ENCODE results near the gene PRIM1. TPM values are rescaled to one million over a fixed set of nuclear protein-coding genes. Genes with fewer than 3 reads are reported as not detected.
A peak's percentile ranks its signal among the peaks of the same experiment; 100 is the strongest.

The PRIM1 gene
- polyA plus RNA-seq, 1 experiment, result 5.1 TPM

DNA sequence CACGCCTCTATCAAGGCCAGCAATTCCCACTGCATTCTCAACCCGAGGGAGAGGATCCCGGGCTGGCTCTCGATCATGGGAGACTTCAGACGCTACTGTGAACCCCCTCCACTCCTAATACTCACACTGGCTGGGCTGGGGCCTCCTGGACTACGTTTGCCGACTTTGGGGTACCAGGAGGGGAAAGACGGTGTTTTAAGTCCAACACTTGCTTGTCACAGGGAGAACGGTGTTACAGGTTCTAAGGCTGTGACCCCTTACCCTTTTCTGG, 27.5 kb downstream of the PRIM1 start:
- H3K36me3 ChIP-seq (ENCODE audit: control insufficient read depth, insufficient read depth, low read length), result peaks cover 5% of the 10 kb centered on the region
- TF ChIP-seq, protein P1, sequence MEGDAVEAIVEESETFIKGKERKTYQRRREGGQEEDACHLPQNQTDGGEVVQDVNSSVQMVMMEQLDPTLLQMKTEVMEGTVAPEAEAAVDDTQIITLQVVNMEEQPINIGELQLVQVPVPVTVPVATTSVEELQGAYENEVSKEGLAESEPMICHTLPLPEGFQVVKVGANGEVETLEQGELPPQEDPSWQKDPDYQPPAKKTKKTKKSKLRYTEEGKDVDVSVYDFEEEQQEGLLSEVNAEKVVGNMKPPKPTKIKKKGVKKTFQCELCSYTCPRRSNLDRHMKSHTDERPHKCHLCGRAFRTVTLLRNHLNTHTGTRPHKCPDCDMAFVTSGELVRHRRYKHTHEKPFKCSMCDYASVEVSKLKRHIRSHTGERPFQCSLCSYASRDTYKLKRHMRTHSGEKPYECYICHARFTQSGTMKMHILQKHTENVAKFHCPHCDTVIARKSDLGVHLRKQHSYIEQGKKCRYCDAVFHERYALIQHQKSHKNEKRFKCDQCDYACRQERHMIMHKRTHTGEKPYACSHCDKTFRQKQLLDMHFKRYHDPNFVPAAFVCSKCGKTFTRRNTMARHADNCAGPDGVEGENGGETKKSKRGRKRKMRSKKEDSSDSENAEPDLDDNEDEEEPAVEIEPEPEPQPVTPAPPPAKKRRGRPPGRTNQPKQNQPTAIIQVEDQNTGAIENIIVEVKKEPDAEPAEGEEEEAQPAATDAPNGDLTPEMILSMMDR (IDR thresholded peaks at IDR 0.05; ENCODE audit: insufficient read depth, low read depth, low read length), result no peak
- H3K4me3 ChIP-seq (ENCODE audit: low read depth, low read length), result peak overlapping the region; percentile 99
- ChIA-PET POLR2A (no interaction called here), CTCF (no interaction called here)
- H3K27me3 ChIP-seq (ENCODE audit: control insufficient read depth, insufficient read depth, low read length), result no peaks in the 10 kb centered on the region
- no peak for DNase-seq (ENCODE audit: low read depth)

DNA sequence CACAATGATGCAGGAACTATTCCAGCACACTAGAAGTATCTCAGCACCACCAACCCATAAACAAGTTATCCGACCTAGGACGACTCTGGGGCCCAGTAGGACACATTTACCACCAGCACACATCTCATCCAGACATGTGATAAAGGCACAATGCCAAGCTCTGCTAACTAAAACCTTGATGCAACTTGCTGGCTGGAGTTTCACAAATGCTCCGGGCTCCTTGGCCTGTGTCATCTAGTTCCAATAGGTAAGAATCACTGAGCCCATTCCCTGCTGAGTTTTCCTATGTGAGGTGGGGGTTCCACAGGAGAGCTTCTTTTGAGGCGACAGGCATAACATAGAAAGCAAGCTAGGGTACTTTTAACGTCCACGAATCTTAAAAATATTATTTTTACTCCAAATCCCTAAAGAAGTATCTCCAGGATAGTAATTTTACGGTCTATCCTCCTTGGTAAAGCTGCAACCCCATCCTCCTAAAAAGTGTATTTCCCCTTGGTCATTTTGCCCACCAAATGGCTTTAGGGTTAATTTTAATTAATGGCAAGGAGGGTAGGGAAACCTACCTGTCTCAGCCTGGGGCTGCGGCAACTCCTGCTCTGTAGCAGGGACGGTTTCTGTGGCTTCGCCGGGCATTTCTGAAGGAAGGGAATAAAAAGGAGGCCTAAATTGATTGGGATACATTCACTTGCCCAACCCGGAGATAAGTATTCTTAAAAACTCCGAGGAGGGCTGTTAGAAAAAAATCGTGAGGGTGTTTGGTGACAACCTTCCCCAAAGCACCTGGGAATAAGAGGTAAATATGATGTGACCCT, 28.0 kb downstream of the PRIM1 start:
- H3K36me3 ChIP-seq (ENCODE audit: control insufficient read depth, insufficient read depth, low read length), result peaks cover 5% of the 10 kb centered on the region
- H3K27me3 ChIP-seq (ENCODE audit: control insufficient read depth, insufficient read depth, low read length), result no peaks in the 10 kb centered on the region
- POLR2A ChIA-PET, result no interaction called here
- peak; percentile 31 for DNase-seq (ENCODE audit: low read depth)
- TF ChIP-seq, protein P1 (IDR thresholded peaks at IDR 0.05; ENCODE audit: insufficient read depth, low read depth, low read length), result no peak
- H3K4me3 ChIP-seq (ENCODE audit: low read depth, low read length), result peak overlapping the region; percentile 99
- CTCF ChIA-PET, result interaction anchor here (2.2 kb wide), 1 partner anchor 87 kb away, joined by 4 read pairs; no protein-coding TSS in a partner anchor

DNA sequence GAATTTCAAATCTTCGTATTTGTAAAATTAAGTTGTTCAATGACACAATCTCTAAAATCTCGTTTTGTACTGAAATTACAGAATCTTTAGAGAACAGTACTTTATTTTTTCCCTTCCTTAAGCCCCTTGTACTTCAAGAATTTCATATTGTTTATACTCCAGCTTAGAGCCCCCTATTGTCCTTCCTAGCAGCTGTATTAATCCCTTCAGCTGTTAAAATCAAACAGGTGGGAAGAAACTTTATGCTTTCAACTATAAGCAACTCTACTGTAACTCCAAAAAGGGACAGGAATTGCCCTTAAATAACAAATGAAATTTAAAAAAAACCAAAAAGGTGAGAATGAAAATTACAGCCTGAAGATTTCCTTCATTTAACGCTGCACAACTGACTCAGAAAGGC, 28.8 kb downstream of the PRIM1 start:
- TF ChIP-seq, protein P1 (IDR thresholded peaks at IDR 0.05; ENCODE audit: insufficient read depth, low read depth, low read length), result no peak
- Histone ChIP-seq H3K36me3 (ENCODE audit: control insufficient read depth, insufficient read depth, low read length) (peaks cover 5% of the 10 kb centered on the region), H3K4me3 (ENCODE audit: low read depth, low read length) (peak overlapping the region; percentile 99), H3K27me3 (ENCODE audit: control insufficient read depth, insufficient read depth, low read length) (no peaks in the 10 kb centered on the region)
- ChIA-PET CTCF (interaction anchor here (2.2 kb wide), 1 partner anchor 87 kb away, joined by 4 read pairs; no protein-coding TSS in a partner anchor), POLR2A (no interaction called here)
- DNase-seq (ENCODE audit: low read depth), result no peak

DNA sequence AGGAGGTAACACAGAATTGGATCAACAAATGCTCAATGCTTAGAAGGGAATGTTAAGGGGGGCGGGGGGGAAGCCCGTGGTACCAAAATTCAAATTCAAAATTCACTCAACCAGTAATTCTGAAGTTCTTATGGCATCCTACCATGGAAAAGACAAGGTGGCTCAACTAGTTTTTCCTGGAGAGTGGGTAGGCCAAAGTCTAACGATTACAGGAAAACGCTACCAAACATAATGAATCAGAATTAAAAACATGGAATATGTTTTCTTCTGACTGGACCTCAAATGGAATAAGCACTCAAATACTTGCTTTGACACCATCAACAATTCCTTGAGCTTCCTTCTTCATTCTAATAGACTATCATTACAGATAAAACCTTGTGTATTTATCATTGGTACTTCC, 29.3 kb downstream of the PRIM1 start:
- CTCF ChIA-PET, result interaction anchor here (0.5 to 2.2 kb wide), 2 partner anchors 40 to 86 kb away, joined by 3 to 4 read pairs; no protein-coding TSS in a partner anchor
- POLR2A ChIA-PET, result no interaction called here
- no peak for DNase-seq (ENCODE audit: low read depth)
- TF ChIP-seq, protein P1 (IDR thresholded peaks at IDR 0.05; ENCODE audit: insufficient read depth, low read depth, low read length), result no peak
- H3K4me3 ChIP-seq (ENCODE audit: low read depth, low read length), result no peak overlapping the region
- H3K36me3 ChIP-seq (ENCODE audit: control insufficient read depth, insufficient read depth, low read length), result peaks cover 7% of the 10 kb centered on the region
- no peaks in the 10 kb centered on the region for H3K27me3 ChIP-seq (ENCODE audit: control insufficient read depth, insufficient read depth, low read length)

DNA sequence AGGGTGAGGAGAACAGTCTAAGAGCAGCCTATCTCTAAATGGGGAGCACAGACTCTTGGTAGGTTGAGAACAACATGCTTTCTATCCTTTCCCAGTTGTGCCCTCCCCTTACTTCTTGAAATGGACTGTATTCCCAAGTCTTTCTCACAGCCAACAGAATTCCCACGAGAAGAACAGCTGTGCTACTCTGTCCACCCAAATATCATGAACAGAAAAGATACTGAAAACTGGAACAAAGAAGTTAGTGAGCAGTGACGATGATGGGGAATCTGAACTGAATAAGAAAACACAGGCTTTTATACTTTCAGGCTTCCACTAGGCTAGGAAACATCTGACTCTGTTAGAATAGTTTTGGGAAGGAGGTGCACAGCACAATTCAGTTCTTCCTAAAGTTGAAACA, 30.4 kb downstream of the PRIM1 start:
- Histone ChIP-seq H3K27me3 (ENCODE audit: control insufficient read depth, insufficient read depth, low read length) (no peaks in the 10 kb centered on the region), H3K4me3 (ENCODE audit: low read depth, low read length) (no peak overlapping the region), H3K36me3 (ENCODE audit: control insufficient read depth, insufficient read depth, low read length) (peaks cover 10% of the 10 kb centered on the region)
- POLR2A ChIA-PET, result interaction anchor here (0.5 kb wide), 1 partner anchor 352 kb away, joined by 3 read pairs; no protein-coding TSS in a partner anchor
- TF ChIP-seq, protein P1 (IDR thresholded peaks at IDR 0.05; ENCODE audit: insufficient read depth, low read depth, low read length), result no peak
- no peak for DNase-seq (ENCODE audit: low read depth)
- CTCF ChIA-PET, result interaction anchor here (1.0 kb wide), 1 partner anchor 23 kb away, joined by 4 read pairs; no protein-coding TSS in a partner anchor
